Stimulated activated naive CD4-positive, alpha-beta T cell (primary cell): Measurements from ENCODE around the gene RRN3.
"Not testable (repeated sequence)": the region's sequence is repeated elsewhere in the genome, so short reads cannot be mapped to it uniquely, and the experiment has no call there.

Experiments used
- DNase-seq, 6 experiments: peaks; one replicate each; lab custom pipeline; 2025; lab: John Stamatoyannopoulos, UW

Gene RRN3

GRCh38 chr16:15027503-15028344, 66.3 kb downstream of the RRN3 start:
- not testable (repeated sequence) for DNase-seq

DNA sequence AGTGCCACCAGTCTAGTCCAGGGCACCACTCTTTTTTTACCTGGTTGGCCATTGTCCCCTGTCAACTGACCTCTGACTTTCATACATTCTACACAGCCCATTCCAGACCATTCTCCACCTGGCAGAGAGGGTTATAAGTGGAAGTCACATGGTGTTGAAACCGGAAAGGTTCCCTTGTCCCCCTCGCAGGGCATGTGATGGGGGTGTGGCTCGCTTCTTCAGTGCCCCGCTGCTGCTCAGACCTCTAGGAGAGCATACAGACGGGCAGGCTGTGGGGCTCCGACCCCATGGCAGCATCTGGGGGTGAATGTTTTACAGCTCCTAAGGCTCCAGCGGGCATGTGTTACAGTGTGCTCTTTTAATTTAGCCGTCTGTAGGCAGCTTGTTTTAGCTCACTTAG, 67.0 kb downstream of the RRN3 start:
- not testable (repeated sequence) for DNase-seq

DNA sequence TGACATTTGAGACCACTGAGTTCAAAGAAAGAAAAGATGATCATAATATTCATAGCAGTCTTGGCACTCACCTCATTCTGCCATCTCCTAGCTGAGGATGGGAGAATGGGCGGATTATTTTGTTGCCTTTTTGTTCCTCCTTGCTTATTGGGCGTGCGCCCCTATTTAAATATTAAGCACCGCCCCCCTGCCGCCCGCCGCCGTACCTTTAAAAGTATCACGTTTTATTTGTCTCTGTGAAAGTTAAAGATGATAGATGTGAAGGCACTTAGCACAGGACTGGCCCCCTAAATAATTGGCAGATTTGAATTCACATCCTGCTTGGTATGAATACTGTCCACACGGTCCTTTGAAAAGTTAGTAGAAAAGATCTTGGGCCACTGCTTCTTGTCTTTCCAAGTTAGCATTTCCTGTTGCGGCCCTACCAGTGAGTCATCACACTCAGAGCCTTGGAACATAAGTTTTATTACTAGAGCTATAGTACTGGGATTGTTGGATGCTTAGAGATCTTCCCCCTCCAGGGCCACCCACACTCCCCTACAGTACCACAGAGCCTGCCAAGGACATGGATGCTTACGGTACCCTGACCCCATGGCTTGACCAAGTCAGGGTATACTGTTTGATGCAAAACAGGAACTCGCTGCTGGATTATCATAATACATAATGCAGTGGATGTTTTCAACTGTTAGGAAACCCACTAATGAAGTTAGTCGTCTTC, 68.7 kb downstream of the RRN3 start:
- DNase-seq: not testable (repeated sequence)

DNA sequence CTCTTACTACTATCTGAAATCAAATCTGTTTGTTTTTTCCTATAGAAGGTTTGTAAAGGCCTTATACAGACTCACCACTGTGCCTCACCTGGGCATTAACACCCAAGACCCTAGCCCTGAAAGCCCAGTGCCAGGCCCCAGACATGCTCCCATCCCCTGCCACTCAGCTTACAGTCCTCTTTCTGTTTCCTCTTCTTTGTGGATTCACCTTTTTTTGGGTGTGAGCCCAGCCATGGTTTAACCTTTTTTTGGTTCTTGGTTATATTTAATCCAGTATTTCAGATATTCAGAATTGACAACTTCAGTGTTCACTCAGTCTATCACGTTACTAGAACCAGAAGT, 69.2 kb downstream of the RRN3 start:
- DNase-seq: not testable (repeated sequence)

- DNase-seq: not testable (repeated sequence)
Measured at GRCh38 chr16:15023381-15024077, 70.5 kb downstream of the RRN3 start.

GRCh38 chr16:15022194-15022593, 71.9 kb downstream of the RRN3 start:
- peak; percentile 19 to 74 (median 64) for DNase-seq

DNA sequence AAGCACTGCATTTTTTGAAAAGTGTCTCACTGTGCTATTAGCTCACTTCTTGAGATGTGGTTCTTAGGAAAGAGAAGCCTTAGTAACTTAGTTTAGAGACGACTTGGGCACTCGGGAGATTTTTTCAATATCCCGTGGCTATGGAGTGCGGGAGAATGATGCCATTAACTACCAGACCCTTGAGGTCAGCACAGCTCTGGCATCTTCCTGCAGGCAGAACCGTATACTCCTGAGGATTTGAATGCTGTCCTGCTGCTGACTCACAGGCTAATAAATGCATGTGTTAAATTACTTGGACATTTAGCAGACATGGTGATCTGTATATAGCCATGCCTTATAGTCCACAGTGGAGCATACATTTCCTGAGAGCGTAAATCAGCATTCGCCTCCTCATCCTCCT, 72.6 kb downstream of the RRN3 start:
- not testable (repeated sequence) for DNase-seq

DNA sequence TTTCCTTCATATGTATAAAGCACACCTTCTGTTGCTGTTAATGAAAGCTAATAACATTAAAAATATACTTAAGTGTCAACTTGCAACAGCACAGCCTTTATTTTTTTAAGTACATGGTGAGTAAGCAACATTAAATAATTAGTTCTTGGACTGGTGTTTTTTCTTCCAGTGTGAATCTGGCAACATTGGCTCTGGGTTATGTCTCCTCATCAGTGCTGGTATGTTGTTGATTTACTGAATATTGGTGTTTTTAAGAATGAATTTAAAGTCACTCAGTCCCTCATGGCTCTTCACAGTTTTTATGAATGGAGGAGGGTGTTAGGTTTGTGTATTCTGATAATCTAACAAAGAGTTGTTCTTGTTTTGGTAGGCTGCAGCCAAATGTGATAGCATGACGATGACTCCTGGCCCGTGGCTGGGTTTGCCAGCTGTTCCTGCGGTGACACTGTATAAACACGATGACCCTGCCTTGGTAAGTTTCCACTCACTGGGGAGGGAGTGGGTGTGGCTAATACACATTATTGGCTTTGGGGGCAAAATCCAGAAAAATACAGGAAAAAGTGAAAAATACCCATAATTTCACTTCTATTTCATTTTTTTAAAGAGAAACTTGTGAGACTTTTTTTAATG, 77.0 kb downstream of the RRN3 start:
- not testable (repeated sequence) for DNase-seq

DNA sequence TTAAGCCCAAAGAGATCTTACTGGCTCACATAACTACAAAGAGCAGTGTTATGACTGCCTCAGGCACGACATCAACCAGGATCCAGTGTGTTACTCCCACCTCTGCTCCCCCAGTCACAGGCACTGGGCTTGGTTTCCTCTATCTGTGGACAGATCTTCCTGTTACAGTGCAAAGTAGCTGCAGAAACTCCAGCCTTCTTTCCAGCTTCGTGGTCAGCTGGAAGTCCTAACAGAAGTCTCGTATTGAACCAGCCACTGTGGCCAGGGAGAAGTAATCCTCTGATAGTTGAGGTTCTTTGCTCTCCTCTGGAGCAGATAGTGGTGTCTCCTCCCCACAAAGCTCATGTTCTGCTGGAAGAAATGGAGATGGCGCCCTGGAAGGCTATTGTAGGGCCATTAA, 77.7 kb downstream of the RRN3 start:
- DNase-seq: not testable (repeated sequence)

GRCh38 chr16:15015671-15016070, 78.4 kb downstream of the RRN3 start:
- not testable (repeated sequence) for DNase-seq

GRCh38 chr16:15012941-15013340, 81.1 kb downstream of the RRN3 start:
- DNase-seq: not testable (repeated sequence)
